Measurements from ENCODE around the gene TJP1. TPM values are rescaled to one million over a fixed set of nuclear protein-coding genes. Genes with fewer than 3 reads are reported as not detected.

The TJP1 gene
- polyA plus RNA-seq, 1 donor (not counting 4 experiments of a cell fraction or from before 2014, with no cell fraction given): 54.7 TPM

DNA sequence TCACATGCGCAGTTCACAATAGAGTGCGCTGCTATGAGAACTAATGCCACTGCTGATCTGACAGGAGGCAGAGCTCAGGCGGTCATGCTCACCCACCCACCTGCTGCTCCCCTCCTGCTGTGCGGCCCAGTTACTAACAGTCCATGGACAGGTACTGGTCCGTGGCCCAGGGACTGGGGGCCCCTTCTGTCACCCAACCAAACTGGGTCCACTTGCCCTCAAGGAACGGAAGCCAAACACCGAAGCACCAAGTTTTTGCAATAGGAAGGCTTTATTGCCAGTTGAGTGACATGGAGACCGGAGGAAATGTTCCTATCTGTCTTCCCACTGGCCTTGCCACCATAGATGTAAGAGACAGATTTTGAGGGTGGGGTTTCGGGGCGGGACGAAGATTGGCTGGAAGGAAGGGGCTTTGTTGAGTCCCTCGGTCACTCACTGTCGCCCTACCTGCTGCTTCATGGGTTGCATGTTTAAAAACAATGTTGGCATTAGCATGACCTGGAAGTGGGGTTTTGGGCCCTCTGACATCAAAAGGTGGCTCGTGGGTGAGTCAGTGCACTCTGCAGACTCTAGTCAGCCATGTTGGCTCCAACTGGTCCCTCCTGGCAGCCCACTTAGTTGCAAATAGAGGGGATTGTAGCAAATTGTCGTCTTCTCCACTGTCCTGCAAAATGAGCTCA, 141.0 kb downstream of the TJP1 start:
- dilution Hi-C loops (cut with MboI; ENCODE audit: extremely low pct_ligation_motif_present, low sequenced_read_pairs): no loop called here
- Histone ChIP-seq H3K4me1 (ENCODE audit: control insufficient read depth, extremely low read depth, insufficient read depth, low read length) (peaks cover 12% of the 10 kb centered on the region), H3K4me3 (ENCODE audit: control insufficient read depth in 2 of 3, extremely low read depth in 1 of 3, insufficient read depth in 2 of 3, low read depth in 1 of 3, low read length in 3 of 3) (no peak overlapping the region), H3K79me2 (ENCODE audit: control insufficient read depth, insufficient read depth, low read length) (no peaks in the 10 kb centered on the region), H3K9me3 (ENCODE audit: control insufficient read depth, low read depth, low read length) (no peaks in the 10 kb centered on the region), H3K9me1 (ENCODE audit: control insufficient read depth, extremely low read depth, insufficient read depth, low read length) (no peaks in the 10 kb centered on the region), H3K27me3 (ENCODE audit: control insufficient read depth, extremely low read depth, insufficient read depth, low read length) (no peaks in the 10 kb centered on the region), H2AFZ (ENCODE audit: control insufficient read depth, low read length) (no peak overlapping the region), H4K20me1 (ENCODE audit: control insufficient read depth, extremely low read depth, insufficient read depth, low read length) (no peaks in the 10 kb centered on the region), H3K36me3 (ENCODE audit: control insufficient read depth in 2 of 2, extremely low read depth in 1 of 2, insufficient read depth in 2 of 2, low read length in 2 of 2) (no peaks in the 10 kb centered on the region), H3K9ac (ENCODE audit: control insufficient read depth, extremely low read depth, insufficient read depth, low read length) (no peak overlapping the region), H3K4me2 (ENCODE audit: control insufficient read depth, extremely low read depth, insufficient read depth, low read depth, low read length) (no peak overlapping the region), H3K27ac (ENCODE audit: control insufficient read depth, insufficient read depth, low read length) (no peak overlapping the region)
- DNase-seq (ENCODE audit: low read depth, low spot score): no peak
- TF ChIP-seq, protein P1, sequence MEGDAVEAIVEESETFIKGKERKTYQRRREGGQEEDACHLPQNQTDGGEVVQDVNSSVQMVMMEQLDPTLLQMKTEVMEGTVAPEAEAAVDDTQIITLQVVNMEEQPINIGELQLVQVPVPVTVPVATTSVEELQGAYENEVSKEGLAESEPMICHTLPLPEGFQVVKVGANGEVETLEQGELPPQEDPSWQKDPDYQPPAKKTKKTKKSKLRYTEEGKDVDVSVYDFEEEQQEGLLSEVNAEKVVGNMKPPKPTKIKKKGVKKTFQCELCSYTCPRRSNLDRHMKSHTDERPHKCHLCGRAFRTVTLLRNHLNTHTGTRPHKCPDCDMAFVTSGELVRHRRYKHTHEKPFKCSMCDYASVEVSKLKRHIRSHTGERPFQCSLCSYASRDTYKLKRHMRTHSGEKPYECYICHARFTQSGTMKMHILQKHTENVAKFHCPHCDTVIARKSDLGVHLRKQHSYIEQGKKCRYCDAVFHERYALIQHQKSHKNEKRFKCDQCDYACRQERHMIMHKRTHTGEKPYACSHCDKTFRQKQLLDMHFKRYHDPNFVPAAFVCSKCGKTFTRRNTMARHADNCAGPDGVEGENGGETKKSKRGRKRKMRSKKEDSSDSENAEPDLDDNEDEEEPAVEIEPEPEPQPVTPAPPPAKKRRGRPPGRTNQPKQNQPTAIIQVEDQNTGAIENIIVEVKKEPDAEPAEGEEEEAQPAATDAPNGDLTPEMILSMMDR (optimal IDR thresholded peaks at IDR 0.05 in 1 of 3, IDR thresholded peaks at IDR 0.05 in 1 of 3, conservative IDR thresholded peaks at IDR 0.05 in 1 of 3; ENCODE audit: extremely low read depth in 1 of 3, insufficient read depth in 2 of 3, low read length in 3 of 3): no peak
- TF ChIP-seq EZH2 (IDR thresholded peaks at IDR 0.05; ENCODE audit: low read length): no peak
- no peak for FAIRE-seq

- no peaks in the 10 kb centered on the region for H3K36me3 ChIP-seq (ENCODE audit: control insufficient read depth in 2 of 2, extremely low read depth in 1 of 2, insufficient read depth in 2 of 2, low read length in 2 of 2)
- H3K9ac ChIP-seq (ENCODE audit: control insufficient read depth, extremely low read depth, insufficient read depth, low read length): no peak overlapping the region
- no peaks in the 10 kb centered on the region for H3K79me2 ChIP-seq (ENCODE audit: control insufficient read depth, insufficient read depth, low read length)
- H4K20me1 ChIP-seq (ENCODE audit: control insufficient read depth, extremely low read depth, insufficient read depth, low read length): no peaks in the 10 kb centered on the region
- H3K27ac ChIP-seq (ENCODE audit: control insufficient read depth, insufficient read depth, low read length): no peak overlapping the region
- H3K4me3 ChIP-seq (ENCODE audit: control insufficient read depth in 2 of 3, extremely low read depth in 1 of 3, insufficient read depth in 2 of 3, low read depth in 1 of 3, low read length in 3 of 3): no peak overlapping the region
- no peaks in the 10 kb centered on the region for H3K9me3 ChIP-seq (ENCODE audit: control insufficient read depth, low read depth, low read length)
- peaks cover 8% of the 10 kb centered on the region for H3K4me1 ChIP-seq (ENCODE audit: control insufficient read depth, extremely low read depth, insufficient read depth, low read length)
- TF ChIP-seq, protein P1 (optimal IDR thresholded peaks at IDR 0.05 in 1 of 3, IDR thresholded peaks at IDR 0.05 in 1 of 3, conservative IDR thresholded peaks at IDR 0.05 in 1 of 3; ENCODE audit: extremely low read depth in 1 of 3, insufficient read depth in 2 of 3, low read length in 3 of 3): no peak
- no peak for TF ChIP-seq EZH2 (IDR thresholded peaks at IDR 0.05; ENCODE audit: low read length)
- FAIRE-seq: no peak
- DNase-seq (ENCODE audit: low read depth, low spot score): no peak
- H2AFZ ChIP-seq (ENCODE audit: control insufficient read depth, low read length): no peak overlapping the region
- dilution Hi-C loops (cut with MboI; ENCODE audit: extremely low pct_ligation_motif_present, low sequenced_read_pairs): no loop called here
- no peaks in the 10 kb centered on the region for H3K9me1 ChIP-seq (ENCODE audit: control insufficient read depth, extremely low read depth, insufficient read depth, low read length)
- no peak overlapping the region for H3K4me2 ChIP-seq (ENCODE audit: control insufficient read depth, extremely low read depth, insufficient read depth, low read depth, low read length)
- H3K27me3 ChIP-seq (ENCODE audit: control insufficient read depth, extremely low read depth, insufficient read depth, low read length): no peaks in the 10 kb centered on the region
These were observed 141.7 kb downstream of the TJP1 start for GRCh38 chr15:29680465-29681165.
